CMK (cell line): ENCODE data around the gene KRT7.

Source experiments
- DNase-seq: peaks from one replicate; pipeline ENCODE4 v3.0.0-alpha.2; 2010; ENCODE audit warnings: low read depth

The KRT7 gene

DNA sequence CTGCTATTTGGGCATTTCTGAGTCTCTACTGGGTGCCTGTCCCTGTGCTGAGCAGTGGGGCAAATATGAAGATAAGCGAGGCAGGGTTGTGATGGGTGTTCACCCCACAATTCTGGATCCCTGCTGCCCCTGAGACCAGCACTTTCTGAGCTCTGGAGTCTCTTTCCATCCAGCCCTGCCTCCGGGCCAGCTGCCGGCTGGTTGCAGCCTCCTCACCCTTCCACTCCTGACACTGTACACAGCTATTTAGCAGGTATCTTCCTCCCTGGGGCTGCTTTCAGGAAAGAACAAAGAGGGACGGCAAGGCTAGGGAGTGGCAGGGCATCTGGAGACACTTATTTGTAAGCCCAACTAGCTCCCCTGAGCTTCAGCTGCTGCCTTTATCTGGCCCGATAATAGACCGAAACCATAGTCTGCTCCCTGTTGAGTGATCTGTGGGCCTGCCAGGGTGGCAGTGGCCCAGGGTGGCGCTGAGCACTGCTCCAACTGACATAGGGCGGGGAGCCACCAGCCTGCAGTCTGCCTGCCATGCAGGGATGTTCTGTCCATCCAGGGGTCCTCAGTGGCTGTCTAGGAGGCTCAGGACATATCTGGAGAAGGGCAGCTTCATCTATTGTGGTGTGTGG lies 33.6 kb upstream of the KRT7 start:
- DNase-seq: no peak

DNA sequence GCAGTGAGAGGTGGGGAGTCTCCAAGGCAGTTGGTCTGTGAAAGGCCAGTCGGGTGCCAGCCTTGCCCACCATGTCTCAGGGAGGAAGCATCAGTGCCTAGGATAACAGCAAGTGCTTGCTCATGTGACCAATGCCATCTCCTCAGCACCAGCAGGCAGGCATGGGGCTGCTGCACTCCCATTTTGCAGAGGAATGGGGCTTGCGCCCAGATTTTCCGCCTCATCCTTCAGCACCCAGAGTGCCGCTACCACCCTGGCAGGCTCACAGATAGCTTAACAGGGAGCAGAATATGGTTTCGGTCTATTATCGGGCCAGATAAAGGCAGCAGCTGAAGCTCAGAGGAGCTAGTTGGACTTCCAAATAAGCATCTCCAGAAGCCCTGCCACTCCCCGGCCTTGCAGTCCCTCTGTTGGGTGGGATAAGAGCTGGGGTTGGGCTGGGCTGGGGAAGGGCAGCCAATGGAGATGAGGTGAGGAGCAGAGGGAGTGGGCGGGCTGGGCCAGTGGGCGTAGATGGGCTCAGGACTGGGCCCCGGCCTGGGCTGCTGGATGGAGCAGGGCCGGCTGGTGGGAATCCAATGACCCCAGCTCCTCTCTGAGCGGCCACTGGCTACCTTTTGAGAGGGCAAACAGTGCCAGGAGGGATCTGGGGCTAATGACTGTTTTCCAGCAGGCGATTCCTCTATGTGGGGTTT lies 32.8 kb upstream of the KRT7 start:
- DNase-seq: no peak

GRCh38 chr12:52200781-52201450 lies 32.1 kb upstream of the KRT7 start:
- DNase-seq: no peak

- DNase-seq: no peak
Observed at GRCh38 chr12:52201451-52201839, 31.6 kb upstream of the KRT7 start.

GRCh38 chr12:52202361-52203078 lies 30.5 kb upstream of the KRT7 start:
- DNase-seq: no peak

- DNase-seq: peak; percentile 20
Observed at GRCh38 chr12:52203079-52203921, 29.7 kb upstream of the KRT7 start.

- DNase-seq: no peak
Observed at GRCh38 chr12:52204095-52204930, 28.7 kb upstream of the KRT7 start.

DNA sequence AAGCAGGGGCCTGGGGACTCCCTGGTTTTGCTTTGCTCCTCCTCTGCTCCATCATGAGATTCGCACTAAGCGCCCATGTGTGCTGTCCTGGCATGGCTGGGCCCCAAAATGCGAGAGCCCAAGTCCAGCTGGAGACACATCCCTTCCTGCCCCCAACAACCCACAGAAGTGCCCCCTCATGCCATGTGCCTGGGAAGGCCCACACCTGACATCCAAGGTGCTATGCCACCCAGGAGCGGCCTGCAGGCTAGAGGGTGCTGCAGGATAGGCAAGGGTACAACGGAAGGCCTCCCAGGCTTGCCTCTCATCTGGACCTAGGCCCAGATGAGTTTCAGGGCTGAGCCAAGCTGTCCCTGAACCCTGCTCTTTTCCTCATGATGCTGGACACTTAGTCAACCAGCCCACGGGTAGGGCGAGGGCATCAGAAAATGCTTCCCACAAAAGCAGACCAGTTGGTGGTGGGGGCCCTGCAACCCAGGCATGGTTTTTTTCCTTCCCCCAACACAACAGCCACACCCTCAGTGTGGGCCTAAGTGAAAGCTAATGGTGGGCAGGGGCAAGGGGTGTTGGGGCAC lies 28.0 kb upstream of the KRT7 start:
- DNase-seq: no peak

DNA sequence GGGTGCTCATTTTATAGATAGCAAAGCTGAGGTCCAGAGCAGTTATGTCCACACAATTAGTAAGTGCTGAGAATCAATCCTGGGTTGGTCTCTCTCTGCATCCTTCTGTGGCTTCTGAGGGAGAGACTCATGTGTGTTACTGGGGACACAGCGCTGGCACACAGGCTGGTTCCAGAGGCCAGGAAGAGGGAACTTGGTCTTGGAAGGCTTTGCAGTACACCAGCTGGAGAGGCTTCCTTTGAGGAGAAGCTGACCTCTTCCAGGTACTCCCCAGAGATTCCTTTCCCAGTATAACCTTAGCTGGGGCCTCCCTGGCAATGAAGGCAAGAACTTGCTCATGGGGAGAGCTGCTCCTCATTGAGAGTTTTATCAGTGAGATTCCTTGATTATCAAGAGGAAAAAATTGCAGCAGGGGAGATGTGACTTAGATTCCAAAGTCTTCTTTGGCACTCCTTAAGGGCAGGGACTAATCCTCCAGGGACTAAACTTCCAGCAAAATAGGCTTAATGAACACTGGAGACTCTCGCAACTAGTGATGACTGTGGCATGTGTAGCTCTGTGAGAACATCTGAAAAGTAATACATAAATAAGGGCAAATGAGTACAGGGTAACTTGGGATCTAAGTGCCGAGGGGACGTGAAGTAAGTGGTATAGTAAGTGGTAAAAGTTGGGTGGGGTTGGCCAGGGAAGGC lies 27.3 kb upstream of the KRT7 start:
- DNase-seq: no peak

DNA sequence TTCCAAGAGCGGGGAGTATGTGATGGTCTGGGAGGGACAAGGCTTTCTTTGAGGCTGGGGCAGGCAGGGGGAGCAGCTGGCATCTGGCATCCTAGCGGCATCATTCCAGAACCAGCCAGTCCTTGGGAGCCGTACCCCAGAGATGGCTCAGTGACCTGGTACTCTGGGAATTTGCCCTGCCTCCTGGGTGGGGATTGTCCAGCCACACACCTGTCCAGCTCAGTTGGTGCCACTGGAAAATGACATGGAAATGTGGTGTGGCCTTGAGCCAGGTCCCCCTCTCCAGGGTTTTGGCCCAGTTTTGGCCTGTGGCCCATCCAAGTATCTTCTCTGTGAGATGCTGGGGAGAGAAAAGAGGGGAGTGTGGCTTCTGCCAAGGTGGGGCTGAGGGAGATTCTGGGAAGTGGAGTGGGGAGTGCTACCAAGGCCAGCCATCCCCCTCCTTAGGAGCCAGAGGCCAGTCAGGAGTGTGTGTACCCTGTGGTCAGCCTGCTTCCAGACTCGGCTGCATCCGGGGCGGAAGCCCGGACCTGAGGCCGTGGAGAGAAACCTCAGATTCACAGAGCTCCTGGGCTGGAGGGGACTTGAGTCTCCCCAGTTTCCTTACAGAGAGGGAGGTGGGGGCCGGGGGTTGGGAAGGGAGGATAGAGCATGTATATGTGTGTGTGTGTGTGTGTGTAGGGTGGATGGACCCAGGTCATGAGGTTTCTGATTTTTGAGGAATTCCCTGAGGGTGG lies 26.6 kb upstream of the KRT7 start:
- no peak for DNase-seq

GRCh38 chr12:52207106-52207505 lies 25.9 kb upstream of the KRT7 start:
- DNase-seq: no peak

GRCh38 chr12:52207895-52208294 lies 25.1 kb upstream of the KRT7 start:
- DNase-seq: no peak

DNA sequence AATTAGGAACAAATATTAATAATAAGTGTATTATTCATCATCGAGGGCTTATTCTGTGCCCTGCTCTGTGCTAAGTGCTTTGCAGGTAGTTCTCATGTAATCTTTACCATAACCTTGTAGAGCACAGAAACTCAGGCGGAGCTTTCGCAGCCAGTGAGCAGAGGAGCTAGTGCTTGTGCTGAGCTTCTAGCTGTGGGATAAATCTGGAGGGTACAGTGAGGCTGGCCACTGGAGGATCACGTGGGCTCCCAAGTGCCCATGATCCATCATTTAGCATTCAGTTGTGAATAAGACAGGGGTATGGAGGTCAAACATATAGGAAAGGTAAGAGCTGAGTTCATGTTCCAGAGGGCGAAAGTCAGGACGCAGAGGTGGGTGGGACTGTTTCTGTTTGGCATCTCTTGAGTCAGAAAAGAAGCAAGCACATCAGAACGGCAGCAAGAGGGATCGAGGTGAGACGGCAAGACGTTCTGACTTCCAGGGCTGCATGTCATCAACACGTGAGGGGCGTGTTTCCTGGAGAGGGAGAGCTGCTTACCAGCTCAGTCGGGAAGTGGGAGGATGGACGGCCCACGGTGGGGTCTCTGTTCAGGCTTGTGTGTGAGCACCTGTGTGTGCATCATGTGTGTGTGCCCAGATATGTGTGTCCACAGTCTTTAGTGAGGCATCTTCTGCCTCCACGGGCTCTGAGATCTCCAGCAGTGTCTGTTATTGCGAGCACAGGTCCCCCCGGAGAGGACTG lies 24.4 kb upstream of the KRT7 start:
- DNase-seq: no peak

GRCh38 chr12:52209321-52209720 lies 23.7 kb upstream of the KRT7 start:
- DNase-seq: no peak

DNA sequence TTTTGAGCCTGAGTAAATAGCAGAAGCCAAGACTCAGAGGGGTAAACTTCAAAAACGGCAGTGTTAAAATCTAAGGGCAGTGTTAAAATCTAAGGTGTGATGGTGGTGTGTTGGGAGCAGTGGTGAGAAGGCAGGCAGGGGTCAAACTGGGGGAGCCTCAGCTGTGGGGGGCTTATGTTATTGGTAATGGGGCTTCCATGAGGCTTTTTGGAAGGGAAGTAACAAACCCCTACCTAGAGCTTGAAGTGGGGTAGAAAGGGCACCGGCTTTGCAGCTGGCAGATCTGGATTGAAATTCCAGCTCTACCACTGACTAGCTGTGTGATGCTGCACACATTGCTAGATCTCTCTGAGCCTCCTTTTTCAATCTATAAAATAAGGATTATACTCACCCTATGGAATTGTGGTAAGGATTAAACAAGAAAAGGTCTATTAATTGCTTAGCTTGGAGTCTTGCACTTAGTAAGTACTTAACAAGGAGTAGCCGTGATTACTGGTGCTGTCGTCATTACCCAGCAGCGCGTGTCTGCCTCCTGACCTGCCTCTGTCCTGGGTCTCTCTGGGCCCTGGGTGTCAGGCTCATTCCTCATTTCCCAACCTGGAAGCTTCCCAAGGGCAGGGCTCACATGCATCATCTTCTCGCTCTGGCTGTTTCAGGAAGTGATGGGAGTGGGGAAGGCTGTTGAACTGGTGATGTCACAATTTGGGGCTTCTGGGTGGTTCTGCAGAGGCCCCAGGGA lies 22.7 kb upstream of the KRT7 start:
- no peak for DNase-seq

DNA sequence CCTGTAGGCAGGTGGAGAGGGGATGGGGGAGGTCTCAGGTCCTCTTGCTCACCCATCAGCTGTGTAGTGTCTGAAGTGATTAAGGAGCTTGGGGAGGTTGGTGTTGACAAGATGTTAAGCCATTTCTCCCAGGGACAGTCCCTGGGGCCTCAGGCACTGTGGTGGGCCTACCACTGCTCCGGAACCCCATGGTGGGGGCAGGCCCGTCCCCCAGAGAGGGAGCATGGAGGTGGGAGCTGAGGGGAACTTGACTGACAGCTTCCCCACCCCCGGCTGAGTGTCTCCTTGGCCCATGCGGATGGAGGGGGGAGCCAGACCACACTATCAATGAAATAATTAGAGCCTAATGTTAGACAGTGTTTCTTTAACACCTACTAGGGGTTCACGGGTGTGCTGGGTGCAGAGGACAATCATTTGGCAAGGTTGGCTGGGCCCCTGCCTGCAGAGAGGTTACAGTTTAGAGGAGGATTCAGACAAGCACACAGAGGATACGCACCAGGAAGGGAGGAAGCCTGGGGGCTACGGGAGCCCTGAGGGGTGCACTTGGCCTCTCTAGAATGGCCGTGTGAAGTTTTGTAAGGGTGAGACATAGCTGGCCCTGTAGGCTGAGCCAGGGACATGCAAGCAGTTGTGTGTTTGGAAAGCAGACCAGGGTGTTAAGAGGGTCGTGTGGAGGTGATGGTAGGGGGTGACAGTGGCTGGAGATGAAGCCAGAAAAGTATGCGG lies 22.0 kb upstream of the KRT7 start:
- DNase-seq: no peak
